Anterior cingulate cortex (tissue), 58 donors: ENCODE data around the gene MAP1S.

Source experiments
- DNase-seq, 58 donors: peaks; one replicate each; lab custom pipeline; 2025; lab: John Stamatoyannopoulos, UW

MAP1S gene

GRCh38 chr19:17718947-17719711, at the start of gene MAP1S:
TSS of gene MAP1S (plus strand) at chr19:17719480. CDS start at chr19:17719503, 23 bp downstream.
- DNase-seq = peak in 44 of 58 donors; percentile 8 to 68 (median 38)

- DNase-seq = peak in 1 of 58 donors; percentile 4
These were observed 47.4 kb upstream of the MAP1S start for GRCh38 chr19:17671906-17672305.

- DNase-seq = peak in 10 of 58 donors; percentile 0 to 35 (median 14)
These were observed 45.1 kb upstream of the MAP1S start for GRCh38 chr19:17673937-17674799.

GRCh38 chr19:17676295-17676694, 43.0 kb upstream of the MAP1S start:
- DNase-seq = no peak

GRCh38 chr19:17677002-17677401, 42.3 kb upstream of the MAP1S start:
- no peak for DNase-seq

- no peak for DNase-seq
These were observed 40.4 kb upstream of the MAP1S start for GRCh38 chr19:17678836-17679235.

- DNase-seq = no peak
These were observed 39.6 kb upstream of the MAP1S start for GRCh38 chr19:17679526-17680229.

GRCh38 chr19:17680230-17680722, 39.0 kb upstream of the MAP1S start:
- DNase-seq = peak in 31 of 58 donors; percentile 1 to 70 (median 20)

GRCh38 chr19:17681505-17682125, 37.7 kb upstream of the MAP1S start:
- peak in 2 of 58 donors; percentile 0 to 10 for DNase-seq

GRCh38 chr19:17682273-17682672, 37.0 kb upstream of the MAP1S start:
- no peak for DNase-seq

GRCh38 chr19:17683078-17683477, 36.2 kb upstream of the MAP1S start:
- no peak for DNase-seq

GRCh38 chr19:17684256-17684655, 35.0 kb upstream of the MAP1S start:
- no peak for DNase-seq

- DNase-seq = peak in 6 of 58 donors; percentile 15 to 57 (median 31)
These were observed 33.7 kb upstream of the MAP1S start for GRCh38 chr19:17685451-17686022.

GRCh38 chr19:17686023-17686521, 33.2 kb upstream of the MAP1S start:
- peak in 26 of 58 donors; percentile 3 to 60 (median 20) for DNase-seq

- DNase-seq = peak in 28 of 58 donors; percentile 3 to 63 (median 18)
These were observed 32.7 kb upstream of the MAP1S start for GRCh38 chr19:17686592-17687024.

GRCh38 chr19:17687141-17687856, 32.0 kb upstream of the MAP1S start:
- peak in 5 of 58 donors; percentile 14 to 63 (median 35) for DNase-seq

- peak in 53 of 58 donors; percentile 6 to 80 (median 47) for DNase-seq
These were observed 31.2 kb upstream of the MAP1S start, which contains the start of gene UNC13A for GRCh38 chr19:17687857-17688784. TSS of gene UNC13A (minus strand) at chr19:17688354. CDS start at chr19:17688199, 155 bp downstream.
